ENCODE measurements around the gene CCDC146.

Gene CCDC146

DNA sequence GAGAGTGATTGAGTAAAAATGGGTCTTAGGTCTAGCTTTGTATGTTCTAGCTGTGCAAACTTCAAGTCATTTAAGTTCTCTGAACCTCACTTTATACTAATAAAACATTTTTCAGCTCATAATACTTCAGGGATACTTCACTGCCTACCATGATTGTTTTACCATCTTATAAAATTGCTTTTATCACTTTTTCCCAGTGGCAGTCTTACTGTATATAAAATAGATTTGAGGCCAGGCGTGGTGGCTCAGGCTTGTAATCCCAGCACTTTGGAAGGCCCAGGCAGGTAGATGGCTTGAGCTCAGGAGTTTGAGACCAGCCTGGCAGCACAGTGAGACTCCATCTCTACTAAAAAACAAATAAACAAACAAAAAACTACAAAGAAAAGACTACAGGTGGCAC, 59.8 kb downstream of the CCDC146 start:
- Histone ChIP-seq H3K4me3 (ENCODE audit: low read length) (no peak overlapping the region), H3K79me1 (ENCODE audit: low read length) (no peaks in the 10 kb centered on the region), H4K8ac (ENCODE audit: low read depth, low read length) (no peak overlapping the region), H2AK5ac (ENCODE audit: low read length) (no peak overlapping the region), H3K4me2 (ENCODE audit: low read length) (no peak overlapping the region), H3K27me3 (ENCODE audit: insufficient read depth, low read length, poor library complexity) (no peaks in the 10 kb centered on the region), H4K5ac (ENCODE audit: low read length) (no peak overlapping the region), H2BK120ac (ENCODE audit: low read depth, low read length) (no peak overlapping the region), H3K27ac (ENCODE audit: low read depth, low read length) (no peak overlapping the region), H2BK15ac (replicated peaks; ENCODE audit: low read depth) (no peak overlapping the region), H3K79me2 (ENCODE audit: control insufficient read depth, insufficient read depth, low read length) (no peaks in the 10 kb centered on the region), H2BK5ac (ENCODE audit: low read length) (no peak overlapping the region), H3K9ac (ENCODE audit: low read length) (no peak overlapping the region), H3K18ac (ENCODE audit: low read length) (no peak overlapping the region), H3K23ac (ENCODE audit: low read length) (no peak overlapping the region), H3K56ac (ENCODE audit: low read length) (no peak overlapping the region), H3K4ac (ENCODE audit: low read depth, low read length) (no peak overlapping the region), H3K36me3 (ENCODE audit: control insufficient read depth, insufficient read depth, low read length) (no peaks in the 10 kb centered on the region), H3K4me1 (ENCODE audit: control insufficient read depth, low read depth, low read length) (no peaks in the 10 kb centered on the region)
- WGBS (ENCODE audit: extremely low coverage, insufficient coverage, low lambda C conversion rate) = no CpG with 5 or more reads among the region's 1 CpG
- DNase-seq = no peak

DNA sequence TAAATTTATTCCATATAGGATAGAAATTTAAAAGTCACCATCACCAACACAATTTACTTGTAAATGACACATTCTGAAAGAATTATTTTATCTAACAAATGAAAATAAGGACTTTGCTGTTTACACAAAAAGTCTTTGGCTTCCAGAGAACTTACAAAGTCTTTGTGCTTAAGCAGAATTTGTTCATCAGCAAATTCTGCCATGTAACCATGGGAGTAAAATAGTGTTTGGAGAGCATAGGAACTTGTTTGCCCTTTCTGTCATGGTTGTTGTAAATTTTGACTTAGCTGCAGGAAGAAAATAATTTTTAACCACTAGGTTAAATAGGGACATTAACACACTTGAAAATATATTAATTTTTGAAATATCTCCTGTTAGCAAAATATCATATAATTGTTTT, 62.0 kb downstream of the CCDC146 start:
- Histone ChIP-seq H4K5ac (ENCODE audit: low read length) (no peak overlapping the region), H4K8ac (ENCODE audit: low read depth, low read length) (no peak overlapping the region), H3K36me3 (ENCODE audit: control insufficient read depth, insufficient read depth, low read length) (no peaks in the 10 kb centered on the region), H3K18ac (ENCODE audit: low read length) (no peak overlapping the region), H2BK120ac (ENCODE audit: low read depth, low read length) (no peak overlapping the region), H3K79me1 (ENCODE audit: low read length) (no peaks in the 10 kb centered on the region), H2AK5ac (ENCODE audit: low read length) (no peak overlapping the region), H3K56ac (ENCODE audit: low read length) (no peak overlapping the region), H3K23ac (ENCODE audit: low read length) (no peak overlapping the region), H3K4me2 (ENCODE audit: low read length) (no peak overlapping the region), H3K4me1 (ENCODE audit: control insufficient read depth, low read depth, low read length) (no peaks in the 10 kb centered on the region), H3K9ac (ENCODE audit: low read length) (no peak overlapping the region), H3K4ac (ENCODE audit: low read depth, low read length) (no peak overlapping the region), H3K4me3 (ENCODE audit: low read length) (no peak overlapping the region), H3K79me2 (ENCODE audit: control insufficient read depth, insufficient read depth, low read length) (no peaks in the 10 kb centered on the region), H2BK15ac (replicated peaks; ENCODE audit: low read depth) (no peak overlapping the region), H3K27me3 (ENCODE audit: insufficient read depth, low read length, poor library complexity) (no peaks in the 10 kb centered on the region), H3K27ac (ENCODE audit: low read depth, low read length) (no peak overlapping the region), H2BK5ac (ENCODE audit: low read length) (no peak overlapping the region)
- DNase-seq = no peak

DNA sequence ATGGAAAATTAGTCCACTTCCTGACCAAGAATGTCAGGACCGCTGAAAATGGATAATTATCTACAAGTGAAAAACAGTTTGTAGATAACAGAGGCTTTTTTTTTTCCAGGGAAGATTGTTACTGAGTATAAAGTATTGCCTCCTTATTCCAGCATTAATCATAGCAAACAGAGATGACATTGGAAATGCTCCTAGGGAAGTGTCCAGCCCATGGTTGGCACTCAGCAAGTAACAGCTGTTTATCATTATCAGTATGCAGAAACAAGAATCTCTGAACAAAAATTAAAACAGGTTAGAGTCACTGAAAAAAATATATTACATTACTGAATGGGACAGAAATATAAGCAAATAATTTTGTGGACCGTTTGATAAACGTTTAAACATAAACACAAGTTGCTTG, 62.6 kb downstream of the CCDC146 start:
- Histone ChIP-seq H3K36me3 (ENCODE audit: control insufficient read depth, insufficient read depth, low read length) (no peaks in the 10 kb centered on the region), H3K79me1 (ENCODE audit: low read length) (no peaks in the 10 kb centered on the region), H3K18ac (ENCODE audit: low read length) (no peak overlapping the region), H2BK15ac (replicated peaks; ENCODE audit: low read depth) (no peak overlapping the region), H3K56ac (ENCODE audit: low read length) (no peak overlapping the region), H3K79me2 (ENCODE audit: control insufficient read depth, insufficient read depth, low read length) (no peaks in the 10 kb centered on the region), H2AK5ac (ENCODE audit: low read length) (no peak overlapping the region), H3K23ac (ENCODE audit: low read length) (no peak overlapping the region), H3K4me2 (ENCODE audit: low read length) (no peak overlapping the region), H3K27ac (ENCODE audit: low read depth, low read length) (no peak overlapping the region), H3K4ac (ENCODE audit: low read depth, low read length) (no peak overlapping the region), H4K5ac (ENCODE audit: low read length) (no peak overlapping the region), H2BK5ac (ENCODE audit: low read length) (no peak overlapping the region), H3K9ac (ENCODE audit: low read length) (no peak overlapping the region), H3K4me1 (ENCODE audit: control insufficient read depth, low read depth, low read length) (no peaks in the 10 kb centered on the region), H4K8ac (ENCODE audit: low read depth, low read length) (no peak overlapping the region), H2BK120ac (ENCODE audit: low read depth, low read length) (no peak overlapping the region), H3K4me3 (ENCODE audit: low read length) (no peak overlapping the region), H3K27me3 (ENCODE audit: insufficient read depth, low read length, poor library complexity) (no peaks in the 10 kb centered on the region)
- DNase-seq = no peak
- no CpG with 5 or more reads among the region's 3 CpGs for WGBS (ENCODE audit: extremely low coverage, insufficient coverage, low lambda C conversion rate)

DNA sequence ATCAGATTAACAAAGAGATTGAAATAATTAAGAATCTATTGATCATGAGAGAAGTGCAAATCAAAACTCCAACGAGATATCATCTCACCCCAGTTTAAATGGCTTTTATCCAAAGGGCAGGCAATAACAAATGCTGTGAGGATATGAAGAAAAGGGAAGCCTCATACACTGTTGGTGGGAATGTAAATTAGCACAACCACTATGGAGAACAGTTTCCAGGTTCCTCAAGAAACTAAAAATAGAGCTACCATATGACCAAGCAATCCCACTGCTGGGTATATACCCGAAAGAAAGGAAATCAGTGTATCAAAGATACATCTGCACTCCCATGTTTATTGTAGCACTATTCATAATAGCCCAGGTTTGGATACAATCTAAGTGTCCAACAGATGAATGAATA, 63.5 kb downstream of the CCDC146 start:
- H3K27me3 ChIP-seq (ENCODE audit: insufficient read depth, low read length, poor library complexity) = no peaks in the 10 kb centered on the region
- no peak overlapping the region for H3K4ac ChIP-seq (ENCODE audit: low read depth, low read length)
- no peak overlapping the region for H2BK15ac ChIP-seq (replicated peaks; ENCODE audit: low read depth)
- no peak overlapping the region for H3K4me3 ChIP-seq (ENCODE audit: low read length)
- H3K79me1 ChIP-seq (ENCODE audit: low read length) = no peaks in the 10 kb centered on the region
- H3K56ac ChIP-seq (ENCODE audit: low read length) = no peak overlapping the region
- H3K27ac ChIP-seq (ENCODE audit: low read depth, low read length) = no peak overlapping the region
- no CpG with 5 or more reads among the region's 2 CpGs for whole genome bisulfite sequencing (ENCODE audit: extremely low coverage, insufficient coverage, low lambda C conversion rate)
- H3K36me3 ChIP-seq (ENCODE audit: control insufficient read depth, insufficient read depth, low read length) = no peaks in the 10 kb centered on the region
- H3K4me1 ChIP-seq (ENCODE audit: control insufficient read depth, low read depth, low read length) = no peaks in the 10 kb centered on the region
- H2BK120ac ChIP-seq (ENCODE audit: low read depth, low read length) = no peak overlapping the region
- H2AK5ac ChIP-seq (ENCODE audit: low read length) = no peak overlapping the region
- H4K8ac ChIP-seq (ENCODE audit: low read depth, low read length) = no peak overlapping the region
- H3K9ac ChIP-seq (ENCODE audit: low read length) = no peak overlapping the region
- no peak overlapping the region for H3K18ac ChIP-seq (ENCODE audit: low read length)
- no peak overlapping the region for H3K23ac ChIP-seq (ENCODE audit: low read length)
- H4K5ac ChIP-seq (ENCODE audit: low read length) = no peak overlapping the region
- no peaks in the 10 kb centered on the region for H3K79me2 ChIP-seq (ENCODE audit: control insufficient read depth, insufficient read depth, low read length)
- DNase-seq = no peak
- no peak overlapping the region for H2BK5ac ChIP-seq (ENCODE audit: low read length)
- no peak overlapping the region for H3K4me2 ChIP-seq (ENCODE audit: low read length)

DNA sequence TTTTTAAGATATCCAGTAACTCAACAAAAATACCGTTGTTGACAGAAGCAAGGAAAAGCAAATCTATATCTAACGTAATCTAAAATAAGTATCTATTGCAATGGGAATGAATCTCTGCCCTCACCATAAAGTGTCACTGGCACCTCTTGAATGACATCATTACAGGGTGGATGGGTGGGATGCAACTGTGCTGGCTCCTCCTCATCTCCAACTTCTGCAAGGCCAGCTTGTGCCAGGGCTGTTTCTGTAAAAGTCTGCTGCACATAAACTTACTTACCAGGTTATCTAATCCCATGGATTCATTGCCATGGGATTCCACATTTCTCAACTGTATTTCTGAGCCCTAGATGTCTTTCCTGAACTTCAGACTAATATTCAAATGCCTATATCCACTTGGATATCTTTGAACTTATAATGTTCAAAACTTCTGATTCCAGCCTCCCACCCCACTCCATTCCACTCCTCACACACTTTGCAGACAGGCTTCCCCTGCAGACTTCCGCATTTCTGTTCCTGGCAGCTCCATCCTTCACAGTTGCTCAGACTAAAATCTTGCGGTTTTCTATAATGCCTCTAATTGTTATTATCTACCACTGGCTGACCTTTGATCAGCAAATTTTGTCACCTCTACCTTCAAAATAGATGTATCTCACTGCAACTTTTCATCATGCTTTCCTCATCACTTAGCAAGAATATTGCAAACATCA, 66.5 kb downstream of the CCDC146 start:
- Histone ChIP-seq H3K27ac (ENCODE audit: low read depth, low read length) (no peak overlapping the region), H3K36me3 (ENCODE audit: control insufficient read depth, insufficient read depth, low read length) (no peaks in the 10 kb centered on the region), H4K5ac (ENCODE audit: low read length) (no peak overlapping the region), H3K4me3 (ENCODE audit: low read length) (no peak overlapping the region), H3K4ac (ENCODE audit: low read depth, low read length) (no peak overlapping the region), H3K4me2 (ENCODE audit: low read length) (no peak overlapping the region), H3K4me1 (ENCODE audit: control insufficient read depth, low read depth, low read length) (no peaks in the 10 kb centered on the region), H2BK5ac (ENCODE audit: low read length) (no peak overlapping the region), H3K56ac (ENCODE audit: low read length) (no peak overlapping the region), H3K23ac (ENCODE audit: low read length) (no peak overlapping the region), H3K27me3 (ENCODE audit: insufficient read depth, low read length, poor library complexity) (no peaks in the 10 kb centered on the region), H3K18ac (ENCODE audit: low read length) (no peak overlapping the region), H2AK5ac (ENCODE audit: low read length) (no peak overlapping the region), H4K8ac (ENCODE audit: low read depth, low read length) (no peak overlapping the region), H3K79me2 (ENCODE audit: control insufficient read depth, insufficient read depth, low read length) (no peaks in the 10 kb centered on the region), H3K9ac (ENCODE audit: low read length) (no peak overlapping the region), H2BK15ac (replicated peaks; ENCODE audit: low read depth) (no peak overlapping the region), H3K79me1 (ENCODE audit: low read length) (no peaks in the 10 kb centered on the region), H2BK120ac (ENCODE audit: low read depth, low read length) (no peak overlapping the region)
- no peak for DNase-seq
- no CpG with 5 or more reads among the region's 4 CpGs for WGBS (ENCODE audit: extremely low coverage, insufficient coverage, low lambda C conversion rate)

DNA sequence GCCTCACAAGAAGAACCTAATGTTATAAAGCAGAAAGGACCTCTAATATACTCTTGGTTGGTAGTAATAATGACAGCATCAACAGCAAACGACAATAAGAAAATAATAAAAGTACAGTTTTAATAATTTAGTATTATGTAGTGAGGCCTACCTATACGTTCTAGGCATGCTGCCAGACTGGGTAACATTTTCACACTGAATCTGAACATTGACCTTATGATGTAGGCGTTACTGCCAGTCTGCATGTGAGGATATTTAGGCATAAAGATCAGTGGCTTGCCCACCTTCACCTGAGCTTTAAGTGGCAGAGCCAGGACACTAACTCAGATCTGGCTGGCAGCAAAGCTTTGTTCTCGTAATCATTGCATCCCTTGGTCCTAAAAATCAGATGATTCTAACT, 74.7 kb downstream of the CCDC146 start:
- Histone ChIP-seq H3K4me3 (ENCODE audit: low read length) (no peak overlapping the region), H3K79me1 (ENCODE audit: low read length) (no peaks in the 10 kb centered on the region), H2BK5ac (ENCODE audit: low read length) (no peak overlapping the region), H2BK120ac (ENCODE audit: low read depth, low read length) (no peak overlapping the region), H3K79me2 (ENCODE audit: control insufficient read depth, insufficient read depth, low read length) (no peaks in the 10 kb centered on the region), H3K27me3 (ENCODE audit: insufficient read depth, low read length, poor library complexity) (no peaks in the 10 kb centered on the region), H3K9ac (ENCODE audit: low read length) (no peak overlapping the region), H3K18ac (ENCODE audit: low read length) (no peak overlapping the region), H2BK15ac (replicated peaks; ENCODE audit: low read depth) (no peak overlapping the region), H3K36me3 (ENCODE audit: control insufficient read depth, insufficient read depth, low read length) (no peaks in the 10 kb centered on the region), H3K56ac (ENCODE audit: low read length) (no peak overlapping the region), H2AK5ac (ENCODE audit: low read length) (no peak overlapping the region), H3K4ac (ENCODE audit: low read depth, low read length) (no peak overlapping the region), H4K8ac (ENCODE audit: low read depth, low read length) (no peak overlapping the region), H3K23ac (ENCODE audit: low read length) (no peak overlapping the region), H4K5ac (ENCODE audit: low read length) (no peak overlapping the region), H3K4me1 (ENCODE audit: control insufficient read depth, low read depth, low read length) (no peaks in the 10 kb centered on the region), H3K27ac (ENCODE audit: low read depth, low read length) (no peak overlapping the region), H3K4me2 (ENCODE audit: low read length) (no peak overlapping the region)
- no peak for DNase-seq
- WGBS (ENCODE audit: extremely low coverage, insufficient coverage, low lambda C conversion rate) = no CpG with 5 or more reads among the region's 4 CpGs
